ENCODE results near the gene TMEM245.
A peak's percentile ranks its signal among the peaks of the same experiment; 100 is the strongest.

Gene TMEM245

DNA sequence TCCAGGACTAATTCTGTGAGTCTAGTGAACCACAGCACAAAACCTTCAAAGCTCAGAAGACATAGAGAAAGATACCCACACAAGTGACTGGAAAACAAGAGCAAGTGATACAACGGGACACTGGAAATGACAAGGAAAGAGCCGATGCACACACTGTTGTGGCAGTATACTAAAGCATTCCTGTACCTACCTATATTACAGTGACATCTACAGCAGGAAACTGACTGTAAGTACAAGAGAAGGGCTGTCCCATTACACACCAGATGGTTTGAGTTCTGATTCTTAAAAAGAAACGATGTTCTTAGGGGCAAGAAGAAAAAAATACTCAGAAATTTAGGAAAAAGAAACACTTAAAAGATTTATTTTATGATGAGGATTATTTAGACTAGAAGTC, 18.5 kb downstream of the TMEM245 start:
- DNase-seq (ENCODE audit: low read depth in 2 of 2): no peak

GRCh38 chr9:109100543-109101201, 19.1 kb downstream of the TMEM245 start:
- DNase-seq (ENCODE audit: low read depth in 2 of 2): no peak

DNA sequence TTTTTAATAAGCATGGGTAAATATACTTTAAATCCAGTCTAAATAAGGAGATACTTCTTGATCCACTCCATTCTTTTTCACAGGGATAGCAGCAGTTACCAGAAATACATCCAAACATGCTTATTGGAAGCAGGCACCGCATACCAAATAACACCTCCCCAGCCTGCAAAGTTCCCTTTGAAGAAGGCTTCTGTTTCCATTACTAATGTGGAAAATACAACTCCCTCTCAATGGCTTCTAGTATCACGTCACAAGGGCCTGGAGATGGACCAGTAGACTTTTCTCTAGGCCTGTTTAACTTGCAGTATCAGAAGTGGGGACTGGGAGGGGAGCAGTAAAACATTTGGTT, 20.8 kb downstream of the TMEM245 start:
- no peak for DNase-seq (ENCODE audit: low read depth in 2 of 2)

GRCh38 chr9:109098171-109098959, 21.4 kb downstream of the TMEM245 start:
- peak; percentile 62 for DNase-seq (ENCODE audit: low read depth in 2 of 2)

GRCh38 chr9:109097146-109097545, 22.6 kb downstream of the TMEM245 start:
- no peak for DNase-seq (ENCODE audit: low read depth in 2 of 2)

GRCh38 chr9:109095321-109095720, 24.4 kb downstream of the TMEM245 start:
- DNase-seq (ENCODE audit: low read depth in 2 of 2): no peak

DNA sequence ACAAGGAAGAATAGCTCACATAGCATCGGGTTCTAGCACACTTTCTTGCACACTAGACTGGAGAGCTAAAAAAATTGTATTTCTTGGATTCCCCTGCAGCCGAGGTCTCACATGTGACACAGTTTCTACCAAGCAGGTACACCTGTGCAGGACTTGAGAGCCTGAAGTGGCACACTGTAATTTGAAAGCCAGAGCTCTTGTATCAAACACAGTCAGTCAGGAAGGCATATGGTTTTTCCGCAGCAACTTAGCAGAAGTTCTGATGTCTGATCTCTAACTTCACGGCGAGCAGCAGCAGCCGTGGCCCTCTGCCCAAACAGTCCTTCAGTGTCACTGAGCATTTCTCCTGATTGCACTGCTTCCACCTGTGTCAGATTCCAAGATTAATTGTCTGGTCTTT, 25.5 kb downstream of the TMEM245 start:
- no peak for DNase-seq (ENCODE audit: low read depth in 2 of 2)

GRCh38 chr9:109092587-109092986, 27.2 kb downstream of the TMEM245 start:
- no peak for DNase-seq (ENCODE audit: low read depth in 2 of 2)

GRCh38 chr9:109092051-109092580, 27.6 kb downstream of the TMEM245 start:
- no peak for DNase-seq (ENCODE audit: low read depth in 2 of 2)

- no peak for DNase-seq (ENCODE audit: low read depth in 2 of 2)
Measured at GRCh38 chr9:109088221-109088620, 31.5 kb downstream of the TMEM245 start.

GRCh38 chr9:109087795-109088194, 32.0 kb downstream of the TMEM245 start:
- no peak for DNase-seq (ENCODE audit: low read depth in 2 of 2)

DNA sequence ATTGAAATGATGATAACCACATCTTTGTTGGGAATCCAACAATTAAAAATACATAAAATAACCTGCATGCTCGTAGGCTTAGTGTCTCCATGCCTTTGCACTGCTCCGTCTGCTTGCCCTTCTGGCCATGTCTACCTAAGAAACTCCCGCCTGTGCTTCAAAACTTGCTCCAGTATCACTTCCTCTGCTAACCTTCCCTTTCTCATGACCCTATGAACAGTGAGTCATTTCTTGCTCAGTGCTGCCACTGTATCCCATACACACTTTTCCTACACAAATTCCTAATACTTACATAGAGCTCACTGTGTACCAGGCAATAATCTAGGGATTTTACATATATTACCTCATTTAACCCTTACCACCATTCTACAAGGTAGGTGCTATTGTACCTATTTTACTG, 33.5 kb downstream of the TMEM245 start:
- no peak for DNase-seq (ENCODE audit: low read depth in 2 of 2)

DNA sequence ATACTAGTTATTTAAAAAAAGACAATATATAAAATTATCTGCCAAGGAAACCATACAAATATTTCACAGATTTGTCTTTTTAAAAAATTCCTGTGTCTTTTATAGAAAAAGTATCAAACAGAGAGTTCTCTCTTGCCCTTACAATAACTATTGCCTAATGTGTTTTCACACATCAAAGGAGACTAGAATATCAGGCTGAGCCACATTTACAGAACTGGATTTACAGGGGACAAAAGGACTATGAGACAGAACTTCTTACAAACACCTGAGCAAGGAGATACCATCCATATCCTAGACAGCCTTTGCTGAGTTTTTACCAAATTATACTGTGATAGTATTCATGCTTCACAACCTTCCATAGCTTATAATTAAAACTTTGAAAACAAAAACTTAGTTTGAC, 34.2 kb downstream of the TMEM245 start:
- no peak for DNase-seq (ENCODE audit: low read depth in 2 of 2)

GRCh38 chr9:109083813-109084405, 35.8 kb downstream of the TMEM245 start:
- no peak for DNase-seq (ENCODE audit: low read depth in 2 of 2)

DNA sequence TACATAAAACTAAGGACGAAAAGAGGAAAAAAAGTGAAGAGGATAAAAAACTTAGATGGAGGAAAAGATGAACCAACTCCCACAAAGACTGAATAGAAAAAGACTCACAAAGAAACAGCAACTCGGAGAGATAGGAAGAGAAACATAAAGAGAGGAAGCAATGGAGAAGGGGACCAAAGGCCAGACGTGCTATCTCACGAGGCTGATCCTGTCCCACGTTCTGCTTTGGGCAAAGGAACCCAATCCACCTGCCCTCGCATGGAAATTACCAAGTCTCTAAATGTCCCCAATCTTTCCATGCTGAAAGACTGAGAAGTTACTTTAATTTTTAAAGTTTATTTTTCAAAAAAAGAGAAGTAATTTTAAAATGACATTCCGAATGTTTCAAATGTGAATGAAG, 36.6 kb downstream of the TMEM245 start:
- no peak for DNase-seq (ENCODE audit: low read depth in 2 of 2)

- DNase-seq (ENCODE audit: low read depth in 2 of 2): no peak
Measured at GRCh38 chr9:109082091-109082620, 37.6 kb downstream of the TMEM245 start.

DNA sequence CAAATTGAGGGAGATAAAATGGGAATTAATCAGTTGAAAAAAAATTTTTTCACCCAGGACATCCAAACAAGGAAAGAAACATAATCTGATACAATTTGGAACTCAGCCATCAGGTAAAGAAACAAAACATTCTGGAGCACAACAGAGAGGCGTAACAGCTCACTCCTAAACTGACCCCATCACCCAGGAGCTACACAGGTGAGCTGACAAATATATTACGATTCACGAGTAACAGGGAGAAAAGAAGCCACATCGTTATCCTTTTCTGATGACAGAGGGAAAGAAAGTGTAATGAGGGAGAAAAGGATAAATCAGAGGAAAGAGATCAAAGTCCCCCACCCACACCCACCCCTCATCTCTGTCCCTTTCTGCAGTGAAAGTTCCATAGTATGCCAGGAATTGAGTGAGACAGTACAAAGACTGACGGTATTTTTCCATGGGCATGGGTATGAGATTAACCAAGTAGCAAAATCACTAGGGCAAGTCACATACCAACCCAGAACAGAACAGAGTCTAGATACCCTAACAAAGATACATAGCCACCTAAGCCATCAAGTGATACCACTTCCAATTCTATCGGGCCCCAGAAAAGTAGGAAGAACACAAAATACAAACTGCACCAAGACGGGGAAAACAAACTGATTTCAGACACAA, 45.4 kb downstream of the TMEM245 start:
- no peak for DNase-seq (ENCODE audit: low read depth in 2 of 2)

GRCh38 chr9:109072821-109073435, 46.8 kb downstream of the TMEM245 start:
- no peak for DNase-seq (ENCODE audit: low read depth in 2 of 2)

DNA sequence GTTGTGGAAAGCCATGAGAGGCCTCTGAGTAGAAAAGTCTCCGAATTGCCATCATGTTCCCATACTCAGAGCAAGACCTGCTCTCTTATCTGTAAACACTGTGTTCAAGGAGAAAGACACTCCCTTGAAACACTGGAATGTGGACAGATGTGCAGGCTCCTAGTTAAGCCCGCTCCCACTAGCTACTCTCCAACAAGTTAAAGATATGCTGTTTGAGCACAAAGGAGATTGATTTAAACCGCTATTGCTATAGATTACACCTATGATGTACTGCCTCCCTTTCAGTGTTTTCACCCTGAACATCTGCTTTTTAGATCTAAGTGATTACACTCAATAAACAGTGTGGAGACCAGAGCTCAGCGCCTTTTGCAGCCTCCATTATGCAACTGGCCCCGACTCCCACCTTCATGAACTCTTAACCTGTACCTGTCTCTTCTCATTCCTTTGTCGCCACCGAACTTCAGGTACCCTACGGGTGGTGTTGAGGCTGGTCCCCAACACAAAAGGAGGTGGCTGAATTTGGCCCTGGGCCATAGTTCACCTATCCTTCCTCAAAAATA, 47.5 kb downstream of the TMEM245 start:
- DNase-seq (ENCODE audit: low read depth in 2 of 2): no peak

DNA sequence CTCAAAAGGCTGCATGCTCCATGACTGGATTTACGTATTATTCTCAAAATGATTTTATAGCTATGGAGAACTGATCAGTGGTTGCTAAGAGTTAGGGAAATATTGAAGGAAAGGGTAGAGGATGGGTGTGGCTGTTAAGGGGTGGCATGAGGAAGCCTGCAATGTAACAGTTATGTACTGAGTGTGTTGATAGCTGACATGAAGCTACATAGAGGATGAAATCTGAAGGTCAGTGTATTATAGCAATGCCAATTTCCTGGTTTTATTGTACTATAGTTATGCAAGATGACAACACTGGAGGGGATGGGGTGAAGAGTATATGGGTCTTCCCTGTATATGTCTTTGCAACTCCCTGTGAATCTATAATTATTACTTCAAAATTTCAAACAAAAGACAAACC, 51.0 kb downstream of the TMEM245 start:
- DNase-seq (ENCODE audit: low read depth in 2 of 2): no peak

GRCh38 chr9:109064963-109065702, 54.6 kb downstream of the TMEM245 start:
- DNase-seq (ENCODE audit: low read depth in 2 of 2): peak; percentile 17
